Hypothalamus (tissue), 51 donors: ENCODE data around the gene SRGN.
A peak's percentile ranks its signal among the peaks of the same experiment; 100 is the strongest.
"Not testable (repeated sequence)": the region's sequence is repeated elsewhere in the genome, so short reads cannot be mapped to it uniquely, and the experiment has no call there.

Experiments
- DNase-seq, 51 donors: peaks; one replicate each; lab custom pipeline; 2025; lab: John Stamatoyannopoulos, UW

Gene SRGN

GRCh38 chr10:69124563-69125268, 36.8 kb downstream of the SRGN start:
- peak in 19 of 51 donors; percentile 2 to 62 (median 10) for DNase-seq

GRCh38 chr10:69125554-69125953, 37.7 kb downstream of the SRGN start:
- no peak for DNase-seq

GRCh38 chr10:69130251-69130650, 42.3 kb downstream of the SRGN start:
- no peak for DNase-seq

- no peak for DNase-seq
Observed at GRCh38 chr10:69139961-69140360, 52.1 kb downstream of the SRGN start.

- no peak for DNase-seq
Observed at GRCh38 chr10:69141304-69141703, 53.4 kb downstream of the SRGN start.

- not testable (repeated sequence) for DNase-seq
Observed at GRCh38 chr10:69142074-69142473, 54.2 kb downstream of the SRGN start.

- no peak for DNase-seq
Observed at GRCh38 chr10:69142983-69143382, 55.1 kb downstream of the SRGN start.

- no peak for DNase-seq
Observed at GRCh38 chr10:69145329-69145728, 57.4 kb downstream of the SRGN start.

GRCh38 chr10:69145864-69146263, 58.0 kb downstream of the SRGN start:
- no peak for DNase-seq

GRCh38 chr10:69146759-69147158, 58.9 kb downstream of the SRGN start:
- no peak for DNase-seq

GRCh38 chr10:69151984-69152383, 64.1 kb downstream of the SRGN start:
- DNase-seq, result no peak

GRCh38 chr10:69153227-69153626, 65.3 kb downstream of the SRGN start:
- no peak for DNase-seq
